HG02798 (cell line): ENCODE results near the gene TSC22D3.

Experiments used
- ATAC-seq: cut with Tn5 transposase; IDR thresholded peaks from one replicate; pipeline ENCODE4 v1.9.1; 2021; ENCODE audit warnings: mild to moderate bottlenecking; ENCODE audit not compliant: unreplicated experiment, poor library complexity

The TSC22D3 gene

GRCh38 chrX:107763647-107764046, 11.9 kb downstream of the TSC22D3 start:
- ATAC-seq = no peak

- no peak for ATAC-seq
These were observed 15.1 kb downstream of the TSC22D3 start for GRCh38 chrX:107760304-107761077.

GRCh38 chrX:107758231-107758766, 17.3 kb downstream of the TSC22D3 start:
- ATAC-seq = no peak

- ATAC-seq = no peak
These were observed 19.9 kb downstream of the TSC22D3 start for GRCh38 chrX:107755721-107756120.

- no peak for ATAC-seq
These were observed 22.4 kb downstream of the TSC22D3 start for GRCh38 chrX:107753187-107753586.

GRCh38 chrX:107752714-107753113, 22.9 kb downstream of the TSC22D3 start:
- no peak for ATAC-seq

- no peak for ATAC-seq
These were observed 23.5 kb downstream of the TSC22D3 start for GRCh38 chrX:107752043-107752442.

GRCh38 chrX:107750861-107751445, 24.6 kb downstream of the TSC22D3 start:
- ATAC-seq = no peak

GRCh38 chrX:107750263-107750662, 25.3 kb downstream of the TSC22D3 start:
- no peak for ATAC-seq

- ATAC-seq = no peak
These were observed 27.1 kb downstream of the TSC22D3 start for GRCh38 chrX:107748506-107748905.

GRCh38 chrX:107747596-107748161, 27.9 kb downstream of the TSC22D3 start:
- ATAC-seq = no peak

GRCh38 chrX:107744868-107745267, 30.7 kb downstream of the TSC22D3 start:
- ATAC-seq = no peak

GRCh38 chrX:107743995-107744394, 31.6 kb downstream of the TSC22D3 start:
- ATAC-seq = no peak

- no peak for ATAC-seq
These were observed 32.8 kb downstream of the TSC22D3 start for GRCh38 chrX:107742700-107743191.

GRCh38 chrX:107741404-107741790, 34.2 kb downstream of the TSC22D3 start:
- ATAC-seq = no peak

GRCh38 chrX:107739541-107739940, 36.0 kb downstream of the TSC22D3 start:
- ATAC-seq = no peak

- ATAC-seq = no peak
These were observed 36.8 kb downstream of the TSC22D3 start for GRCh38 chrX:107738768-107739167.

- ATAC-seq = no peak
These were observed 37.3 kb downstream of the TSC22D3 start for GRCh38 chrX:107738272-107738671.

GRCh38 chrX:107736781-107737531, 38.6 kb downstream of the TSC22D3 start:
- no peak for ATAC-seq

- no peak for ATAC-seq
These were observed 40.9 kb downstream of the TSC22D3 start for GRCh38 chrX:107734646-107735045.

- no peak for ATAC-seq
These were observed 41.9 kb downstream of the TSC22D3 start for GRCh38 chrX:107733686-107734085.
